ENCODE results near the gene AFAP1.

AFAP1 gene

DNA sequence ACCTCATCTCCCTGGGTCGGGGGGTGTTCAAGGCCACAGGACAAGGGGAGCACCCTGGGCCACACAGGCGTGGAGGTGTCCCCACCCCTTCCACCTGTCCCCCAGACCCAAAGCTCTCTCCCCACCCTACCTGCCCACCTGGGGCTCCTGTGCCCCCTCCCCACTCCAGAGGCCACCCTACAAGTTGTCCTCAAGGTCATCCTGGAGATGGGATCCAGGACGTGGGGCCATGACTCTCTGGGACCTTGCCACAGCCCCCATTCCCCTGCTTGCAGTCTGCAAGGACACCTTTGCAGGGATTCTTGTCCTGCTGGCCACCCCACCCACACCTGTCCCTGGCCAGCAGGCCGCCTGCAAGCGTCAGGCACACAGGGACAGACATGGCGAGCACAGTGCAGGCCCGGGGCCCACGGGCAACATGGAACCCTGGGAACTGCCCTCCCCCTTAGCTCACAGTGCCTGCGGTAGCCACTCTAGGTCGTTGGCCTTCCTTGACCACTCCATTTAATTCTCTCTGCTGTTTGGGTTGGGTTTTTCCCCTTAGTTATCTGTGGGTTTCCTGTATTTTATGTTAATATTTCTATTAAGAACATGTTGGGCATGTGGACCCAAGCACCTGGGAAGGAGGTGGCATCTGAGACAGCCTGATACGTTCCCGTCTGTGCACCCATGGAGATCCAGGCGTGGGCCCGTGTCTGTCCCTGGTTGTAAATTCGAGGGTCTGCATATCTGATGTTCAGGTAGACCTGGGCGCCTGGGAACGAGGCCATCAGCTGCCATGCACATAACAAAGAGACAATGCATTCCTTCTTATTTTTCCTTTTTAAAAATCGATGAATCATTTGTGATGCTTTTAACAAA is 197.5 kb downstream of the AFAP1 start:
- no peak for DNase-seq (ENCODE audit: low read depth in 1 of 2, low spot score in 1 of 2)

DNA sequence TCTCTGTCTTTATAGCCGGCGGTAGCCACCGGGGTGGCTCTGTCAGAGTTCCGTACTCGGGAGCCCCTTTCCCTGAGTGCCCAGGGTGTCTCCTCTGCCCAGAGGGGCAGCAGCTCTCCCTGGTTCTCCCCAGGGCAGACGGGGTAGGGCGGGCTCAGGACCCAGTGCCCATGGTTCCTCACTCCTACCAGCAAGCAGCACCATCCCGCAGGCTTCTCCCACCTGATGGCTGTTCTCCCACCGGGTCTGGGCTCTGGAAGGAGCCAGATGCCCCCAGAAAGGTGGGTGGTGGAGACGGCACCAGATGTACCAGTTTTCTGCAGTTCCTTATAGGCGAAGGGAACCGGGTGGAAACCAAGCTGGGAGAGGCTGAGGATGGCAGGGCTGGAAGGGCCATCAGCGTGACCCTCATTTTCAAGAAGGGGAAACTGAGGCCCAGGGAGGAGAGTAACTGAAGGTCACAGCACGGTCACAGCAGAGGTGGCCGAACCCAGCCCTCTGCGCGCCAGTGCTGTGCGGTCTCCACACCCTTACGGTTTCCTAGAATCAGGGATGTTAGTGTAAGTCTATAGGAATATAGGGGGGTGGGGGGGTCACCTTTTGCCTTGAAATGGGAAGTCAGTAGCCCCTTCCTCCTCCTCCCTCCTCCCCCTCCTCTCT is 198.7 kb downstream of the AFAP1 start:
- DNase-seq (ENCODE audit: low read depth in 1 of 2, low spot score in 1 of 2), result no peak

DNA sequence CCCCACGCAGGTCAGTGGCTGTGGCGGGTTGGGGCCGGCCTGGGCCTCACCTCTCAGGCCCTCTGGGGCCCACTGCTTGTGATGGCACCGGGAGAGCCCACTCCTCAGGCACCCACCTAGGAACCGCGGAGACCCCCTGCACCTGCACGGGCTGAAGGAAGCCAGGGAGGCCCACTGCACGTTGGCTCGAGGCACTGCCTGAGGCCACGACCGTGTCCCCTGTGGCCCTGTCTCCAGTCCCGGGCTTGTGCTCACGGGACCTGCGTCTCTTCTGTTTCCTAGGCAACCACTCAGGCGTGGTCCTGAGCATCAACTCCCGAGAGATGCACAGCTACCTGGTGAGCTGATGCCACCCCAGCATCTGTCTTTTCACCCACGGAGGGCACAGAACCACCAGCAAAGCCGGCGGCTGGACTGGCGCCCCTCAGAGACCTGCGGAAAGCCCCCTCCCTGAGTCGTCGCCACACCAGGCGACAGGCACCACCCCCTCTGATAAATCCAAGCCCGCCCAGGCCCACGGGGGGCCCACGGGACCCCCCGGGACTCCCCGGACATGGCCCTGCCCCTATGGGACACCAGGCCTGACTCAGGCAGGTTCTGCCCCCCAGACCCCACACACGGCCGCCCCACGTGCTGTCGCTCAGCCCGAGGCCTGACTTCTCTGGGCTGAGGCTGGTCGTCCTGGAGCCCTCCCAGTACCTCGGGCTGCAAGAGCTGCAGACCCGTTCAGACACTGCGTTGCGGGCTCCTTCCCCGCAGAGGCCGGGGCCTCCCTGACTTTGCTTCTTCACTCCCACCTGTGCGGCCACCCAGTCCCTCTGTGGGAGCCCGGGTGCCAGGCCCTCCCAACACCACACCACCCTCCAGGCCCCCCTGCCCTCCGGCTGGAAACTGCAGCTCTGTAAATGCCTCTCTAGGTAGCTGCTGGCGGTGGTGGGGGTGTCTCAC is 199.5 kb downstream of the AFAP1 start:
- DNase-seq (ENCODE audit: low read depth in 1 of 2, low spot score in 1 of 2), result no peak

- no peak for DNase-seq (ENCODE audit: low read depth in 1 of 2, low spot score in 1 of 2)
Observed at GRCh38 chr4:7739077-7739917, 200.4 kb downstream of the AFAP1 start.

- no peak for DNase-seq (ENCODE audit: low read depth in 1 of 2, low spot score in 1 of 2)
Observed at GRCh38 chr4:7738458-7739076, 201.1 kb downstream of the AFAP1 start.

DNA sequence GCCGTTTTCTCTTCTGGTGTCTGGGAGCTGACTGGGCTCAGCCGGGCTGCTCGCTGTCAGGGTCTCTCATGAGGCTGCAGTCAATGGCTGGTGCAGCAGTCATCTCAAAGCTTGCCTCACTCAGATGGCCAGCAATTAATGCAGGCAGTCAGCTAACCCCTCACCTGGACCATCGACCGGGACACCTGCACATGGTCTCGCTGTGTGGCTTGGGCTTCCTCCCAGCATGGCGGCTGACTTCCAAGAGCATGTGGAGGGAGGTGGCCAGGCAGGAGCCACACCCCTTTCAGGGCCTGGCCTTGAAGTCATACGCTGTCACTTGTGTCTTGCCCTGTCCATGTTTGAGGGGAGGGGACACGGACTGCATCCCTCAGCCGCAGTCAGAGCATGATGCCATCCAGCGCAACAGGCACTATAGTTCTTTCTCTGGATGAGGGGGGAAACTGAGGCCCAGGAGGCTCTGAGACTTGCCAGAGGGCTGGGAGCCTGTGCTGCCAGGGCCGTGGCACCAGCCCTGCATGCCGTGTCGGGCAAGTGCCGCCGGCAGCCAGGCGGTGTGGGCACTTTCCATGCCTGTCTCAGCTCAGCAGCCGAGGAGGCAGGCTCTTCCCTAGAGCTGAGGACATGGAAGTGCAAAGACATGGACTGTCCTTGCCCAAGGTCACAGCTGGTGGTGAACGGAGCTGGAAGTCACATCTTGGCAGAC is 201.8 kb downstream of the AFAP1 start:
- no peak for DNase-seq (ENCODE audit: low read depth in 1 of 2, low spot score in 1 of 2)

DNA sequence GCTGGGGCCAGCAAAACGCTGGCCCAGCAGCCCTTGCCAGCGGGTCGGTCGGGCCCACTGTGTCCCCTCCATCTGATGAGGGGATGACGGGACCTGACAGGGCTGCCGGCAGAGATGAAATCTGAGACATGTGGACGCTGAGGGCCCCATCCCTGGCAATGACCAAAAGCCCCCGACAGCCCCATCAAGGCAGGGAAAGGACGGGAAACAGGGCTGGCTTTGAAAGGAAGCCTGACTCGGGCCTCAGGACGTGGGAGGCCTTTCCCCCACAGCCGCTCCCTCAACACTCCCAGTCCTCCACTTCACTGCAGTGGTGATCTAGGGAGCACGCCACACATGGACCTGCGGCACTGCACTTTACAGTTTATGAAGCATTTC is 202.4 kb downstream of the AFAP1 start:
- DNase-seq (ENCODE audit: low read depth in 1 of 2, low spot score in 1 of 2), result no peak

DNA sequence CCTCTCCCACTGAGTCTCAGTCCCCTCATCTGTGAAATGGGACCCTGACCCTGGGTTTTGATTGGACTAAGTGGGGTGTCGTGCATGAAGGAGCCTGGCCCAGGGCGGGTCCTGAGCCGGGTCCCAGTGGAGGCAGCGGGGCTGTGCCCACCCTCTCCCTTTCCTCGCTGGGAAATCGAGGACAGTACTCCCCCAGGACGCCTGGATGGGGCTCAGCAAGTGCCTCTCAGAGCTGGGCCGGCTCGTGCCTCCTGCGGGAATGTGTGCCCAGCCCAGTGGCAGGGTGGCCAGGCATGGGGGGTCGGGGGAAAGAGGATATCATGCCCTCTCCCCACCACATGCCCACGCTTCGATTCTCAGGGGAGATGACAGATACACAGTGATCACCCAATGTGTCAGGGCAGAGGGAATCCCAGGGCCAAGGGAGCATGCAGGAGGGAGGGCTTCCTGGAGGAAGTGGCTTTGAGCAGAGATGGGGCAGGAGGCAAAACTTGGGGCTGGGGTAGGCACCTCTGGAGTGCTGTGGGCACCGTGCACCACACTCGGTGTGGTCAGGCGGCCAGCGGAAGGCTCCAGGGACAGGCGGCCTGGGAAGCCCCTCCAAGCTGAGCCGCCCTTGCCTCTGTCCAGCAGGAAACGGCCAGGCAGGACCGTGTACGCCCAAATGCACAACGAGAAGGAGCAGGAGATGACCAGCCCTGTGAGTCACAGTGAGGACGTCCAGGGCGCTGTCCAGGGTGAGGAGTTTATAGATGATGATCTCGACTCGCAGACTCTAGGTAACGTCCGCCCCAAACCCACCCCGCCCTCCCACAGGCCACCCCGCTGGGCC is 203.0 kb downstream of the AFAP1 start:
- DNase-seq (ENCODE audit: low read depth in 1 of 2, low spot score in 1 of 2), result no peak

DNA sequence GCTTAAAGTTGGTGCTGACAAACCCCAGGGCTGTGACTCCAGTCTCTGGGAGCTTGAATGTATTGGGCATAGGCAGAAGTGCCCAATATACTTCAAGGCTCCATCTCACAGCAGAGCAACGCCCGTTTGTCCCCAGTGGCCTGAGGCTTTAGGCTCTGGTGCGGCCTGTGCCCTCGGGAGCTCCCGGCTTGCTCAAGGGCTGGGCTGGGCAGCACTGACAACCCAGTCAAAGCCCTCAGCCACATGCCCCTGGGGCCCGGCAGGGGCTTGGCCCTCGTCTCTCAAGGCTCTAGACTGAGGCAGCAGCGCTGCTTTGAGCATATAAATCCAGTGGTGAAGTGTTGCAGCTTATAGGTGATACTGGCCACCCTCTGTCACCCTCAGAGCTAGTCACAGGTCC is 203.7 kb downstream of the AFAP1 start:
- no peak for DNase-seq (ENCODE audit: low read depth in 1 of 2, low spot score in 1 of 2)

- DNase-seq (ENCODE audit: low read depth in 1 of 2, low spot score in 1 of 2), result no peak
Observed at GRCh38 chr4:7735395-7735794, 204.3 kb downstream of the AFAP1 start.

DNA sequence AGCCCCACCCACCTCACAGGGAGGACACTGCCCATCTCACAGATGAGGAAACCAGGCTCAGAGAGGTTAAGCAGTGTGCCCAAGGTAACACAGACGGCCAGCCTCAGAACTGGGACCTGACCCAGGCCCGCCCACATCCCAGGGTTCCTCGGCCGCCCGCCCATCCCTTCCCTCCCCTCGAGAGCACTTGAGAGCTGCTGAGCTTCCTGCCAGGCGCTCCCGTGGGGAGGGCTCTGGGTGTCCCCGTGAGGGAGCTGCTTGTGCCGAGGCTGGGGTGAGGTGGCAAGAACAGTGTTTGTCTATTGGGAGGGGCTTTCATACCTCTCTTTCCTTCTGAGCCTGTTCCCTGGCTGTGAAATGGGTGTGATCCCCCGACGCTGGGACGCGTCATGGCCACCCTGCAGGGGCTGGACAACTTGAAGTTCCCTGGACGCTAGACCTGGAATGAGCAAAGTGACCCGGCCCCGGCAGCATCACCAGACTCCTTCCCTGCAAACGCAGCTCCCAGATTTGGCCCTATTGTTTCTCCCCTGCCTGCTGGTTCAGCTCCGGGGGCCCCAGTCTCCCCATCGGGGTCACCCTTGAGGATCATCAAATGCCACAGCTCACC is 204.9 kb downstream of the AFAP1 start:
- DNase-seq (ENCODE audit: low read depth in 1 of 2, low spot score in 1 of 2), result no peak

GRCh38 chr4:7733801-7734650 is 205.6 kb downstream of the AFAP1 start:
- no peak for DNase-seq (ENCODE audit: low read depth in 1 of 2, low spot score in 1 of 2)

GRCh38 chr4:7733201-7733600 is 206.5 kb downstream of the AFAP1 start:
- DNase-seq (ENCODE audit: low read depth in 1 of 2, low spot score in 1 of 2), result no peak

DNA sequence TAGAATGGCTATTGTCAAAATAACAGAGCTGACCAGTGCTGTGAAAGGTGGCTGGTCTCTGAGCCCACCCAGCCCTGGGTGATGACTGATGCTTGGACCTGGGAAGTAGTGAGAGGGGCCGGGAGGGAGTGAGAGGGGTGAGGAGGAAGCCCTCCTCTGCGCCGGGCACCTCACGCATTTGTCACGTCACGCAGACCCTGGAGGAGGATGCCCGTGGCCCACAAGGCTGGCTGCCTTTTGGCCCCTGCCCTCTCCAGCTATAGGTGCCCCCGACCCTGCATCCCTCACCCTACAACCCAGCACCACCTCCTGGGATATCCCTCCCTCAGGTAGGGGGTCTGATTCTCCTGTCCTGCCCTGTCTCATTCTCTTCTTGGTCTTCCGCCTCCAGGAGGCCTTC is 207.4 kb downstream of the AFAP1 start:
- no peak for DNase-seq (ENCODE audit: low read depth in 1 of 2, low spot score in 1 of 2)

DNA sequence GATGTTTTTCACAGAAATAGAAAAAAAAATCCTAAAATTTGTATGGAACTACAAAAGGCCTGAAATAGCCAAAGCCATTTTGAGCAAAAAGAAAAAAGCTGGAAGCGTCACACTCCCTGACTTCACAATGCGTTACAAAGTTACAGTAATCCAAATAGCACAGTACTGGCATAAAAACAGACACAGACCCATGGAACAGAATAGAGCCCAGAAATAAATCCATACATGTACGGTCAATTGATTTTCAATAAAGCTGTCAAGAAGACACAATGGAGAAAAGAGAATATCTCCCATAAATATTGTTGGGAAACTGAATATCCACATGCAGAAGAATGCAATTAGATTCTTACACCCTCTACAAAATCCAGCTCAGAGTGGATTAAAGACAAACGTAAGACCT is 208.2 kb downstream of the AFAP1 start:
- no peak for DNase-seq (ENCODE audit: low read depth in 1 of 2, low spot score in 1 of 2)

- DNase-seq (ENCODE audit: low read depth in 1 of 2, low spot score in 1 of 2), result no peak
Observed at GRCh38 chr4:7727749-7728148, 211.9 kb downstream of the AFAP1 start.

- DNase-seq (ENCODE audit: low read depth in 1 of 2, low spot score in 1 of 2), result no peak
Observed at GRCh38 chr4:7726665-7727413, 212.8 kb downstream of the AFAP1 start.

All from activated T-helper 1 cell treated with anti-CD3 and anti-CD28 coated beads, Interleukin-2, amount 50 U/mL, for 16 hours (primary cell).